MCF 10A (cell line): ENCODE measurements around the gene PLXNA1. TPM values are rescaled to one million over a fixed set of nuclear protein-coding genes. Genes with fewer than 3 reads are reported as not detected.

ENCODE experiments used
- BruUV-seq: library from RNA; stranded (reverse); fragments of 400-500 nt; replicated peaks from 2 replicates; lab custom pipeline; 2021; lab: Mats Ljungman, UMichigan
- CTCF ChIA-PET: fragments of 300-600 bp; sonication (Branson Sonifier 250); formaldehyde crosslinking; extraction: SDS; loops from one replicate; lab custom pipeline; 2021; ENCODE audit warnings: antibody characterized with exemption, inconsistent platforms; lab: Yijun Ruan, JAX
- POLR2A ChIA-PET: fragments of 300-600, 350-650 bp; sonication (Branson Sonifier 250); formaldehyde crosslinking; extraction: SDS; loops from one replicate; lab custom pipeline; 2020; ENCODE audit warnings: antibody characterized with exemption, inconsistent platforms; lab: Yijun Ruan, JAX
- DNase-seq: peaks from one replicate; pipeline ENCODE4 v3.0.0-alpha.2; 2018; ENCODE audit not compliant: unreplicated experiment
- H3K27ac Mint-ChIP-seq: one replicate; pipeline ENCODE4 v1.8.0; 2022; ENCODE audit warnings: mild to moderate bottlenecking, low read depth, mixed read lengths; ENCODE audit not compliant: unreplicated experiment
- H3K27me3 Mint-ChIP-seq: one replicate; pipeline ENCODE4 v1.8.0; 2022; ENCODE audit warnings: mixed read lengths; ENCODE audit not compliant: insufficient read depth, unreplicated experiment
- H3K36me3 Mint-ChIP-seq: one replicate; pipeline ENCODE4 v1.8.0; 2022; ENCODE audit warnings: mild to moderate bottlenecking, moderate library complexity, mixed read lengths; ENCODE audit not compliant: insufficient read depth, unreplicated experiment
- H3K4me1 Mint-ChIP-seq: one replicate; pipeline ENCODE4 v1.8.0; 2022; ENCODE audit warnings: mixed read lengths; ENCODE audit not compliant: insufficient read depth, unreplicated experiment
- H3K4me3 Mint-ChIP-seq: one replicate; pipeline ENCODE4 v1.8.0; 2022; ENCODE audit warnings: mild to moderate bottlenecking, moderate library complexity, mixed read lengths; ENCODE audit not compliant: unreplicated experiment
- H3K9me3 Mint-ChIP-seq: one replicate; pipeline ENCODE4 v1.8.0; 2022; ENCODE audit warnings: mixed read lengths; ENCODE audit not compliant: unreplicated experiment
- CTCF ChIP-seq: fragments of 200-600 bp; IDR thresholded peaks from one replicate; pipeline ENCODE4 v1.8.0; 2022; ENCODE audit warnings: antibody characterized with exemption, mild to moderate bottlenecking; ENCODE audit not compliant: unreplicated experiment
- intact Hi-C: fragments of 100-400 bp; cut with micrococcal nuclease; formaldehyde crosslinking; loops from 2 replicates; pipeline ENCODE4 v1.14.1; 2022
- total RNA-seq: library from RNA; stranded (reverse); gene quantifications from 2 replicates; pipeline ENCODE4 v1.2.3, GENCODE V29; 2022

PLXNA1 gene
- total RNA-seq, 1 experiment from 2014 or later = 48.4 TPM

DNA sequence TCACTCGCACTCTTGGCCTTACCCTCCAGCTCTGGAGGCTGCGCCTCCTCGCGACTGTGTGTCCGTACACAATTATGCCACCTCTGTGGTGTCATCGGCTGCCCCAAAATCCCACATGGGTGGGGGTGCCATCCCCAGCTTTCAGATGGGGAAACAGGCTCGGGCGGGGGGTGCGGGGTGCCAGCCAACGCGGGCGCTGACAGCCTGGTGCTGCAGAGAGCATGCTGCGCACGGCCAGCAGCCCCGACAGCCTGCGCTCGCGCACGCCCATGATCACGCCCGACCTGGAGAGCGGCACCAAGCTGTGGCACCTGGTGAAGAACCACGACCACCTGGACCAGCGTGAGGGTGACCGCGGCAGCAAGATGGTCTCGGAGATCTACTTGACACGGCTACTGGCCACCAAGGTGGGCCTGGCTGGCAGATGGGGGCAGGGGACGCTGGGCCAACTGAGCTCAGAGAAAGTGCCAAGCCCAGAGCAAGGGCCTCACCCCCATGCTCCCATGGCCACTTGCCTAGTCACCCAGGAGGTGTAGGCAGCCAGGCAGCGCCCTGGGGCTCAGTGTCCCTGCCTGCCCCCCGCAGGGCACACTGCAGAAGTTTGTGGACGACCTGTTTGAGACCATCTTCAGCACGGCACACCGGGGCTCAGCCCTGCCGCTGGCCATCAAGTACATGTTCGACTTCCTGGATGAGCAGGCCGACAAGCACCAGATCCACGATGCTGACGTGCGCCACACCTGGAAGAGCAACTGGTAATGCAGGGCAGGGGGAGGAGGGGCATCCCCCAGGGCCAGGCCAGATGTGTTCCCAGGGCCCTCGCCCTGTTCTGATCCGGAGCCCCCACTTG lies 47.0 kb downstream of the PLXNA1 start:
- ChIA-PET POLR2A (no interaction called here), CTCF (interaction anchor here (1.0 kb wide), 1 partner anchor 180 kb away, joined by 3 read pairs; no protein-coding TSS in a partner anchor)
- DNase-seq = no peak
- H3K27ac Mint-ChIP-seq = no peak overlapping the region
- H3K4me1 Mint-ChIP-seq = peaks cover 2% of the 10 kb centered on the region
- BruUV-seq = no TSS peak
- TF ChIP-seq CTCF = no peak
- intact Hi-C loops = no loop called here
- H3K27me3 Mint-ChIP-seq = no peaks in the 10 kb centered on the region
- peaks cover 24% of the 10 kb centered on the region for H3K36me3 Mint-ChIP-seq
- H3K4me3 Mint-ChIP-seq = no peak overlapping the region
- no peaks in the 10 kb centered on the region for H3K9me3 Mint-ChIP-seq

DNA sequence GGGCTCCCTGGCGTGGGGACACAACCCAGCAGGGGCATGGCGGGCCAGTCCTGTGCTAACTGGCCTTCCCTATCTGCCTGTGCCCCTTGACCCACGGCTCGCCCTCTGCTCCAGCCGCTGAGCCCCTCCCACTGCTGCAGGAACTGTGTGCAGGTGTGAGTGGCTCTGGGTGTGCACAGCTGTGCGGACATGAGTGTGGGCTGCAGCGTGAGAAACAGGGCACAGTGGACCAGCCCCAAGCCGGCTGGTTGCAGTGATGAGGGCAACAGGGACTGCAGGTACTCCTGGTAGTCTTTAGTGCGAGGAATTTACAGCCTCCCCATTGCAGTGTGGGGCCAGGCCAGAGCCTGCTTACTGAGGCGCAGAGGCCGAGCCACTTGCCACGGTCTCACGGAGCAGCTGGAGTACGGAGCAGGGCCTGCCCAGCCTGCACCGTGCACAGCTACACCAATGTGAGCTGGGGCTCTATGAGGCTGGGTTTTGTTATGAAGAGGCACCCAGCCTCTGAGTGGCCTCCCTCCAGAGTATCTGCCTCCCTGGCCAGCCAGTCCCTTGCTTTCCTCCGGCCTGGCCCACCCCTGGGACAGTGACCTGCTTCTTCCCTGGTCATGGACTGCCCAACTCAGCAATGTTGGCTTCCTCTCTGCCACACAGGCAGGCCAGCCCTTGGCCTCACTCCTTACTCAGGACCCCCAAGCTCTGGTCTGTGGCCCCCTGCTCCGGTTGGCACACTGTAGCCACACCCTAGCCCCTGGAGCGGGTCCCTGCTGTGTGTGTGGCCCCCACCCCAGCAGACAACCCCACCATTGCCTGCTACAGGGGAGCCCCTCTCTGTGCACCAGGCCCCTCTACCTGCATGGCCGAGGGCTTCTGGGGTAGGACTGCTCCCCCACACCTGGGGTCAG lies 47.8 kb downstream of the PLXNA1 start:
- H3K36me3 Mint-ChIP-seq = peaks cover 24% of the 10 kb centered on the region
- POLR2A ChIA-PET = no interaction called here
- peaks cover 9% of the 10 kb centered on the region for H3K4me1 Mint-ChIP-seq
- no peak overlapping the region for H3K4me3 Mint-ChIP-seq
- CTCF ChIA-PET = no interaction called here
- no peak for DNase-seq
- no peaks in the 10 kb centered on the region for H3K27me3 Mint-ChIP-seq
- H3K9me3 Mint-ChIP-seq = no peaks in the 10 kb centered on the region
- no peak overlapping the region for H3K27ac Mint-ChIP-seq
- no TSS peak for BruUV-seq
- TF ChIP-seq CTCF = no peak
- intact Hi-C loops = no loop called here

DNA sequence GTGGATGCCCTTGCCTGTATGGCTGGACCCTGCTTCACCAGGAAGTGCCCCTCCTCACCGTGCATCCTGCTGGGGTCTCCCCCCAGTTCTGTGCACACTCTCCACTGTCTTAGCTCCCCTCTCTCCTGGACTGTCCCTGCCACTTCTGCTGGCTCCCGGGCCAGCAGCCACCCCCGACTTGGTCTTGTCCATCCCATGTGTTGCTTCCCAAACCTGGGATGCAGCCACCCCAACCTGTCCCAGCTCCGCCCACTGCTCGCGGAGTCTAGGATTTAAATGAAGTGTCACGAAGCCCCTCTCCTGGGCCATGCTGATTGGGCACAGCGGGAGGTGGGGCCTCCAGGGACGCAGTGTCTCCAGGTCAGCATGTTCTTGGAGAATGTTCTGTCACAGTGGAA lies 48.5 kb downstream of the PLXNA1 start:
- no peak for TF ChIP-seq CTCF
- peaks cover 24% of the 10 kb centered on the region for H3K36me3 Mint-ChIP-seq
- no peak overlapping the region for H3K4me3 Mint-ChIP-seq
- BruUV-seq = no TSS peak
- H3K4me1 Mint-ChIP-seq = peaks cover 15% of the 10 kb centered on the region
- H3K9me3 Mint-ChIP-seq = no peaks in the 10 kb centered on the region
- DNase-seq = no peak
- H3K27me3 Mint-ChIP-seq = no peaks in the 10 kb centered on the region
- ChIA-PET POLR2A (no interaction called here), CTCF (interaction anchor here (1.1 kb wide), 1 partner anchor 11 kb away, joined by 3 read pairs; no protein-coding TSS in a partner anchor)
- intact Hi-C loops = no loop called here
- no peak overlapping the region for H3K27ac Mint-ChIP-seq

DNA sequence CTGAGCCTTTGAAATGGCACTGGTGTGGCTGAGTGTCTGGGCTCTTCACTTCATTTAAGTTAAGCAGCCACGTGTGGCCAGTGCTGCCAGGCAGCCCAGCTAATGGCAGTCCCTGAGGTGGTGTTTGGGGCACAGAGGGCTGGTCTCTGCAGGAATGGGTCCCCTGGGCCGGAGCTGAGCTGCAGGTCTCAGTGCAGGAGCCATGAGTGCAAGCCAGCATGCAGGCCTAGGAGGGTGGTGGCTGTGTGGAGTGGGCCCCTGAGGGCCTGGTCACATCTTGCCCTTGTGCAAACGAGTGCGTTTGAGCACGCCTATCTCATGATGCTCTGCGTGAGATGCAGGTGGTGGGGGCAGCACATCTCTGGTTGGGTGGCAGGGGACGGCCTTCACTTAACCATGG lies 48.9 kb downstream of the PLXNA1 start:
- BruUV-seq = no TSS peak
- H3K4me3 Mint-ChIP-seq = no peak overlapping the region
- H3K4me1 Mint-ChIP-seq = peaks cover 15% of the 10 kb centered on the region
- H3K9me3 Mint-ChIP-seq = no peaks in the 10 kb centered on the region
- ChIA-PET POLR2A (no interaction called here), CTCF (interaction anchor here (1.1 to 1.4 kb wide), 2 partner anchors 12 to 280 kb away, joined by 3 to 4 read pairs; no protein-coding TSS in a partner anchor)
- H3K27ac Mint-ChIP-seq = no peak overlapping the region
- peaks cover 22% of the 10 kb centered on the region for H3K36me3 Mint-ChIP-seq
- no peak for TF ChIP-seq CTCF
- no peaks in the 10 kb centered on the region for H3K27me3 Mint-ChIP-seq
- DNase-seq = no peak
- intact Hi-C loops = no loop called here
